Activated CD4-positive, alpha-beta T cell treated with anti-CD3 and anti-CD28 coated beads, Interleukin-2, Interleukin-4, amounts not matched to agents 100 ng/mL and 50 ng/mL, durations not matched to agents 16 hours and 8 hours (primary cell): ENCODE results near the gene ANKZF1.

Experiments
- DNase-seq: peaks from one replicate; pipeline ENCODE4 v3.0.0-alpha.2; 2020; ENCODE audit warnings: low spot score

The ANKZF1 gene

GRCh38 chr2:219207884-219208740 lies 21.5 kb upstream of the ANKZF1 start:
- DNase-seq = no peak

- DNase-seq = no peak
Measured at GRCh38 chr2:219209236-219210195, 20.1 kb upstream of the ANKZF1 start.

- no peak for DNase-seq
Measured at GRCh38 chr2:219210196-219210885, 19.3 kb upstream of the ANKZF1 start.

- no peak for DNase-seq
Measured at GRCh38 chr2:219210886-219211362, 18.7 kb upstream of the ANKZF1 start.

- DNase-seq = no peak
Measured at GRCh38 chr2:219213026-219213415, 16.6 kb upstream of the ANKZF1 start.

- no peak for DNase-seq
Measured at GRCh38 chr2:219213486-219214071, 16.0 kb upstream of the ANKZF1 start.

- no peak for DNase-seq
Measured at GRCh38 chr2:219214141-219214540, 15.5 kb upstream of the ANKZF1 start.

GRCh38 chr2:219214786-219215185 lies 14.8 kb upstream of the ANKZF1 start:
- DNase-seq = no peak

- DNase-seq = no peak
Measured at GRCh38 chr2:219215871-219216534, 13.6 kb upstream of the ANKZF1 start.

- DNase-seq = no peak
Measured at GRCh38 chr2:219216535-219216915, 13.1 kb upstream of the ANKZF1 start.

- no peak for DNase-seq
Measured at GRCh38 chr2:219218217-219218731, 11.3 kb upstream of the ANKZF1 start.

GRCh38 chr2:219218732-219219701 lies 10.6 kb upstream of the ANKZF1 start, which contains the start of gene ABCB6:
ABCB6 (minus strand) TSS chr2:219218958; CDS start chr2:219218673, 285 bp downstream.
- peak; percentile 89 for DNase-seq

- DNase-seq = no peak
Measured at GRCh38 chr2:219219784-219220532, 9.6 kb upstream of the ANKZF1 start.

GRCh38 chr2:219220652-219221402 lies 8.8 kb upstream of the ANKZF1 start:
- no peak for DNase-seq

GRCh38 chr2:219221957-219222518 lies 7.6 kb upstream of the ANKZF1 start:
- DNase-seq = no peak

- DNase-seq = no peak
Measured at GRCh38 chr2:219223831-219224610, 5.6 kb upstream of the ANKZF1 start.

GRCh38 chr2:219225350-219225749 lies 4.3 kb upstream of the ANKZF1 start:
- DNase-seq = no peak
